ENCODE measurements around the gene FOXM1.

Gene FOXM1

DNA sequence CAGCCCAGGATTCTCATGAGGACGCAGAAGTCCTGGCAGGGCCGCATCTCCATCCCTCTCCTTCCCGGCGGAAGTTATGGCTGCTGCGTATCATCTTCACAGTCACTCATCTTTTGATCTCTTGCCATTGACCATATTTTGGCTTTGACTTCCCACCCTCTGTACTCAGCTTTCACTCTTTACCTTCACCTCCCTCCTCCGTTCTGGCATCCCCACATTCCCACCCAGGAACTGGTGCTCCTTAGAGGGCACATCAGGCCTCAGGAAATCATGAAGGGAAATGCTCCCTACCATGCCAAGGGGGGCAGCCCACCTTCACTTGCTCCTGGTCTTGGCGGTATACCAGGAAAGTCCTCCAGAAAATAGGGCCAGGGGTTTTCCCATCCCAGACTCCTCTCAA is 21.4 kb downstream of the FOXM1 start:
- H3K4me3 ChIP-seq (ENCODE audit: low read depth, low read length): no peak overlapping the region
- TF ChIP-seq, protein P1, sequence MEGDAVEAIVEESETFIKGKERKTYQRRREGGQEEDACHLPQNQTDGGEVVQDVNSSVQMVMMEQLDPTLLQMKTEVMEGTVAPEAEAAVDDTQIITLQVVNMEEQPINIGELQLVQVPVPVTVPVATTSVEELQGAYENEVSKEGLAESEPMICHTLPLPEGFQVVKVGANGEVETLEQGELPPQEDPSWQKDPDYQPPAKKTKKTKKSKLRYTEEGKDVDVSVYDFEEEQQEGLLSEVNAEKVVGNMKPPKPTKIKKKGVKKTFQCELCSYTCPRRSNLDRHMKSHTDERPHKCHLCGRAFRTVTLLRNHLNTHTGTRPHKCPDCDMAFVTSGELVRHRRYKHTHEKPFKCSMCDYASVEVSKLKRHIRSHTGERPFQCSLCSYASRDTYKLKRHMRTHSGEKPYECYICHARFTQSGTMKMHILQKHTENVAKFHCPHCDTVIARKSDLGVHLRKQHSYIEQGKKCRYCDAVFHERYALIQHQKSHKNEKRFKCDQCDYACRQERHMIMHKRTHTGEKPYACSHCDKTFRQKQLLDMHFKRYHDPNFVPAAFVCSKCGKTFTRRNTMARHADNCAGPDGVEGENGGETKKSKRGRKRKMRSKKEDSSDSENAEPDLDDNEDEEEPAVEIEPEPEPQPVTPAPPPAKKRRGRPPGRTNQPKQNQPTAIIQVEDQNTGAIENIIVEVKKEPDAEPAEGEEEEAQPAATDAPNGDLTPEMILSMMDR (IDR thresholded peaks at IDR 0.05; ENCODE audit: insufficient read depth, low read length, missing control alignments): no peak
- ChIA-PET CTCF (interaction anchor here (0.9 to 8.1 kb wide), 8 partner anchors 10 to 187 kb away, joined by 3 to 76 read pairs (median 18); no protein-coding TSS in a partner anchor), POLR2A (no interaction called here)
- no peak for DNase-seq (ENCODE audit: low read depth, low spot score)

DNA sequence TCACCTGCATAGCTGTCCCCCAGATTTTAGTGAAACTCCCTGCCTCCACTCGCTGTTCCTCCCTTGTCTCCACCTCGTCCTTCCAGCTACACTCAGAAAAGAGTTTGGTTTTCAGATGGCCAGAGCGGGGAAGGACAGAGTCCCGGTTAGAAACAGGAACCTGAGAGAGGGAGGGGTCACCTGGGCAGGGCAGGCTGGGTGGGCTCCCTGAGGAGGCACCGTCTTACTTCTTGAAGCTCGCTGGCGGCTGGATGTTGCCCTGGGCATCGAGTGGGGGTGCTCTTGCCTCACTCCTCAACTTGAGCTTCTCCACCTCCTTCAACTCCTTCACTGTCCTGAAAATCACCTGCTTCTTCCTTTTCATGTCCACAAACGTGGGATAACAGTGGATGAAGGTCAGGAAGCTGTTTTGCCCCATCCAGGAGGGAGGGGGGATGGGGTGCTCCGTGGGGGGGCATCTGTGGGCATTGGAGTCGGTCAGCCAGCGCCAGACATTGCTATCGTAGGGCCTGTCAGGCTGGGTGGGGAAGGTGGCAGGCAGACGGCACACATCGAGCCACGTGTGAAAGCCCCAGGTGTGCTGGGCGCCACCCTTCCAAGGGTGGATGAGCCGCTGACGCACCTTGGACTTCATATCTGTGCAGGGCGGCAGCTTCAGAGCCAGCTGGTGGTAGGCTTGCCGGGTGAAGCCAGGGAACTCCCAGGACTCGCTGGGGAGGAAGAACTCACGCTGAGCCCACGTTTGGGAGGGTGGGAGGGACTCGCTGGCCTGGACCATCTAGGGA is 22.1 kb downstream of the FOXM1 start:
- POLR2A ChIA-PET: no interaction called here
- DNase-seq (ENCODE audit: low read depth, low spot score): no peak
- TF ChIP-seq, protein P1 (IDR thresholded peaks at IDR 0.05; ENCODE audit: insufficient read depth, low read length, missing control alignments): no peak
- CTCF ChIA-PET: interaction anchor here (1.0 to 11.1 kb wide), 21 partner anchors 10 to 187 kb away, joined by 3 to 90 read pairs (median 5); partner anchors contain the start of genes FOXM1, NRIP2 and RHNO1
- H3K4me3 ChIP-seq (ENCODE audit: low read depth, low read length): no peak overlapping the region

DNA sequence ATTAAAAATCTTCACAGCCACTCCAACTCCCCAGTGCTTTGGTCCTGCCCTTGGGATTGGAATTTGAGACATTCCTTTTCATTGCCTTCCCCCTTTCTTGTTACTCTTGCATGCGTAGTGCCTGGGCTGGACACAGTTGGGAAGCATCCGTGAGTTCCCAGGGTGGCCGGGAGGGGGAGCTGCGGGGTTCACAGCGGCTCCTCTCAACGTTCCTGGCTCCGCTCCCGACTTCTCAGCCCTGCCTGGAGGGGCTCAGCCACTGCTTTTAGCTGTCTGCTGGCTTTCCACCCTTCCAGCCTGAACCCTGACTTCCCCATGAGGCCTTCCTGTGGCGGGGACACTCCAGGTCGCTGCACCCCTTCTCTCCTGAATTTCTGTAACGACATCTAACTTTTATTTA is 23.3 kb downstream of the FOXM1 start:
- CTCF ChIA-PET: interaction anchor here (0.5 to 11.1 kb wide), 25 partner anchors 8 to 207 kb away, joined by 3 to 90 read pairs (median 5); partner anchors contain the start of genes FOXM1, NRIP2 and RHNO1
- H3K4me3 ChIP-seq (ENCODE audit: low read depth, low read length): no peak overlapping the region
- TF ChIP-seq, protein P1 (IDR thresholded peaks at IDR 0.05; ENCODE audit: insufficient read depth, low read length, missing control alignments): peak; percentile 94
- no peak for DNase-seq (ENCODE audit: low read depth, low spot score)
- POLR2A ChIA-PET: no interaction called here

DNA sequence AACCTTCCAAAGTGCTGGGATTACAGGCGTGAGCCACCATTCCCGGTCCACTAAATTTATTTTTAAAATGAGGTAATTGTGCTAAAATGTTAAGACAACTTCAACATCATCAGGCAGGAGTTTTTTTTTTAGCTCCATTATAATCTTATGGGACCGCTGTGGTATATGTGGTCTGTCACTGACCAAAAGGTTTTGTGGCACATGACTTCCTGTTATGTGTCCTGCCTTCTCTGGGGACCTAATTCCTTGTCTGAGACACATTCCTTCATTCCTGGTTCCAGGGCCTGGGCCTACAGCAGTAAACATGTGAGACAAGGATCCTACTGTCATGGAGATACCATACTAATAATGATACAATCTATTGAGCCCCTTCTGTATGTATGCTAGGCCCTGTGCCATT is 25.0 kb downstream of the FOXM1 start:
- H3K4me3 ChIP-seq (ENCODE audit: low read depth, low read length): no peak overlapping the region
- no peak for DNase-seq (ENCODE audit: low read depth, low spot score)
- TF ChIP-seq, protein P1 (IDR thresholded peaks at IDR 0.05; ENCODE audit: insufficient read depth, low read length, missing control alignments): no peak
- CTCF ChIA-PET: interaction anchor here (1.1 to 11.1 kb wide), 6 partner anchors 9 to 190 kb away, joined by 3 to 90 read pairs (median 5); partner anchors contain the start of gene NRIP2
- POLR2A ChIA-PET: no interaction called here

DNA sequence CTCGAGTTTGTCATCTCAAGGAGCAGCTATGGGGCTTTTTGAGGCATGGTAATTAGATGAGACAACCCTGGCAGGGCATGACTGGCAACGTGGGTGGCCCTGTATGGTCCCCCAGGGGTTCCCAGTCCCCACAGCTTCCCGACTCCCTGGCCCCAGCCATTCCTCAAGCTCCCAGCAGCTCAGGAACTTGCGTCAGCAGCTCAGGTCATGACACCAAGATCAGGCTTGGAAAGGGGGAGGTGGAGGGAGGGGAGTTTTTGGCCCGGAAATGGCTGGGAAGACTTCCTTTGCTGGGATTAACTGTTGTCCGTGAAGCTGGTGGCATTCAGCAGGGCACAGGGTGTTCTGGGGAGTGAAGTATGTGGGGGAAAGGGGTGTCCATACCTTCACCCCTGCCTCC is 31.7 kb downstream of the FOXM1 start:
- POLR2A ChIA-PET: no interaction called here
- CTCF ChIA-PET: interaction anchor here (1.0 to 11.1 kb wide), 10 partner anchors 9 to 197 kb away, joined by 3 to 90 read pairs (median 7); partner anchors contain the start of genes NRIP2 and TEX52
- TF ChIP-seq, protein P1 (IDR thresholded peaks at IDR 0.05; ENCODE audit: insufficient read depth, low read length, missing control alignments): no peak
- H3K4me3 ChIP-seq (ENCODE audit: low read depth, low read length): no peak overlapping the region
- DNase-seq (ENCODE audit: low read depth, low spot score): peak; percentile 34

DNA sequence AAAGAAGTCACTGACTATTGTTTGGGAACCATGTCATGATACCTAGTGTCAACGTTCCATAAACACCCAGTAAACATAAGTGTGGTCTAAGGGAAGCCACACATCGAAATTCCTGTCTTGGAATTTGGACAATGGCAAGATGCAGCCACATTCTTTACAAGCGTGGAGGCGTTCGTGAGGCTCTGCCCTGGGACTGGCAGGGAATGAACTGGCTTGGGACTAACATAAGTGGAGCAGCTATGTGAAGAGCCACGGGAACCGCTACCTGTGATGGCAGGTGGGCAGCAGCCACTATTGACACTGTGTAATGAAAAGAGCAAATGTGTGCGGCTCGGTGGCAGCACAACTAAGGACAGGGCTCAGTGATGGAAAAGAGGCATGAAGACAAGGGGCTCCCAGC is 32.2 kb downstream of the FOXM1 start:
- ChIA-PET CTCF (interaction anchor here (0.8 to 11.1 kb wide), 7 partner anchors 9 to 197 kb away, joined by 3 to 90 read pairs (median 11); partner anchors contain the start of genes NRIP2 and TEX52), POLR2A (no interaction called here)
- TF ChIP-seq, protein P1 (IDR thresholded peaks at IDR 0.05; ENCODE audit: insufficient read depth, low read length, missing control alignments): no peak

More for the DNA sequence above, 32.2 kb downstream of the FOXM1 start:
- no peak overlapping the region for H3K4me3 ChIP-seq (ENCODE audit: low read depth, low read length)
- DNase-seq (ENCODE audit: low read depth, low spot score): no peak
